Gastroesophageal sphincter (tissue), 3 donors: ENCODE measurements around the gene TRUB2.

Experiments
- CTCF ChIP-seq, 4 experiments: fragments of 200-600 bp in 2 of 4; fragments of 450-650 bp in 2 of 4; sonication (generic) in 1 of 4; IDR thresholded peaks; one replicate each; pipeline ENCODE4 v1.5.1; 2017 to 2019; ENCODE audit warnings: antibody characterized with exemption in 4 of 4, mild to moderate bottlenecking in 2 of 4, moderate library complexity in 2 of 4
- EP300 ChIP-seq: sonication (generic); formaldehyde crosslinking; IDR thresholded peaks from one replicate; pipeline ENCODE4 v1.6.1; 2017; ENCODE audit warnings: antibody characterized with exemption, mild to moderate bottlenecking
- POLR2A ChIP-seq, 2 donors: fragments of 450-650 bp; IDR thresholded peaks; one replicate each; pipeline ENCODE4 v1.6.1; 2017; ENCODE audit warnings: antibody characterized with exemption in 2 of 2, mild to moderate bottlenecking in 2 of 2, moderate library complexity in 1 of 2
- POLR2AphosphoS5 ChIP-seq: sonication (generic); formaldehyde crosslinking; IDR thresholded peaks from one replicate; pipeline ENCODE4 v1.6.1; 2017; ENCODE audit warnings: antibody characterized with exemption

- TF ChIP-seq POLR2A (IDR thresholded peaks at IDR 0.05) (no peak), CTCF (IDR thresholded peaks at IDR 0.05) (no peak), POLR2AphosphoS5 (no peak), EP300 (no peak)
Measured at GRCh38 chr9:128258326-128258725, 63.9 kb downstream of the TRUB2 start.
